ENCODE data around the gene SLC17A7.

SLC17A7 gene

DNA sequence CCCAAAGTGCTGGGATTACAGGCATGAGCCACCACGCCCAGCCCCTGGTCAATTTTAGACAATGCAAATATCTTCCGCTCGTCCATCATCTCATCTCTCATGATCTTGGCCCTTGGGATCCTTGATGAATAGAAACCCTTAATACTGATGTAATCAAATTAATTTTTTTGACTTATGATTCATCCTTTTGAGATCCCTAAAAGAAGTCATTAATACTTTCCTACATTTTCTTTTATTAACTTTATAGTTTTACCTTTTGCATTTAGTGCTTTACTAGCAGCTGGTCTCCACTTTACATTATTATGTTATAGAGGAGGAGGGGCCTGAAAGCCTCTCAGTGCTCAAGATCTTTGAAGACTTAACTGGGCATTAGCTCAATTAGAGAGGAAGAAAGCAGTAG is 60.9 kb downstream of the SLC17A7 start:
- Mint-ChIP-seq H3K4me1 (ENCODE audit: low read depth) (no peaks in the 10 kb centered on the region), H3K4me3 (no peak overlapping the region), H3K36me3 (ENCODE audit: low read depth) (peaks cover 2% of the 10 kb centered on the region), H3K9me3 (peaks cover 4% of the 10 kb centered on the region), H3K27me3 (ENCODE audit: low read depth) (peaks cover 16% of the 10 kb centered on the region), H3K27ac (no peak overlapping the region)
